SK-N-SH (cell line): Measurements from ENCODE around the gene ZDHHC24. TPM values are rescaled to one million over a fixed set of nuclear protein-coding genes. Genes with fewer than 3 reads are reported as not detected.

Experiments used
- CTCF ChIA-PET: fragments of 300-600, 350-600 bp; formaldehyde crosslinking; extraction: SDS; loops from one replicate; lab custom pipeline; 2021; lab: Yijun Ruan, JAX
- POLR2A ChIA-PET: fragments of 350-600 bp; sonication (Branson Sonifier 250); formaldehyde crosslinking; extraction: SDS; loops from one replicate; lab custom pipeline; 2020; ENCODE audit warnings: antibody characterized with exemption, inconsistent platforms; lab: Yijun Ruan, JAX
- DNase-seq: peaks from one replicate; pipeline ENCODE4 v3.0.0; 2012
- H2AFZ ChIP-seq: fragments of 200-600 bp; sonication (generic); 2 replicates; pipeline ENCODE4 v1.8.1; 2016; ENCODE audit warnings: antibody characterized with exemption, mild to moderate bottlenecking, low read depth
- H3F3A ChIP-seq: fragments of 200-600 bp; sonication (generic); replicated peaks from 2 replicates; pipeline ENCODE3; 2016; ENCODE audit warnings: antibody characterized with exemption, mild to moderate bottlenecking; ENCODE audit not compliant: insufficient read depth
- H3K27ac ChIP-seq, 2 experiments: fragments of 200-500 bp in 1 of 2; fragments of 200-600 bp in 1 of 2; sonication (Bioruptor generic) in 1 of 2; sonication (generic), shearing (Covaris generic) in 1 of 2; 2 replicates each; pipeline versions ENCODE4 v1.5.1 to v1.6.1; 2014 to 2016; ENCODE audit warnings: low read depth in 2 of 2, inconsistent platforms in 1 of 2, low read length in 1 of 2, mild to moderate bottlenecking in 1 of 2, mixed read lengths in 1 of 2
- H3K27me3 ChIP-seq: fragments of 200-600 bp; sonication (generic), shearing (Covaris generic); 2 replicates; pipeline ENCODE4 v1.6.1; 2016; ENCODE audit warnings: mixed run types; ENCODE audit not compliant: insufficient read depth
- H3K36me3 ChIP-seq, 2 experiments: fragments of 200-500 bp in 1 of 2; fragments of 200-600 bp in 1 of 2; sonication (Bioruptor generic) in 1 of 2; sonication (generic) in 1 of 2; replicated peaks in 1 of 2; 2 replicates each; pipeline versions ENCODE3 to v1.5.1; 2014 to 2016; ENCODE audit warnings: low read length in 1 of 2, mild to moderate bottlenecking in 1 of 2; ENCODE audit not compliant: insufficient read depth in 2 of 2, control insufficient read depth in 1 of 2
- H3K4me1 ChIP-seq, 2 experiments: fragments of 200-500 bp in 1 of 2; fragments of 200-600 bp in 1 of 2; sonication (Bioruptor generic) in 1 of 2; sonication (generic), shearing (Covaris generic) in 1 of 2; 2 replicates each; pipeline versions ENCODE4 v1.5.1 to v1.6.1; 2014 to 2016; ENCODE audit warnings: low read depth in 1 of 2, low read length in 1 of 2, mixed run types in 1 of 2; ENCODE audit not compliant: insufficient read depth in 2 of 2, control insufficient read depth in 1 of 2
- H3K4me2 ChIP-seq: fragments of 200-600 bp; sonication (generic), shearing (Covaris generic); 2 replicates; pipeline ENCODE4 v1.6.1; 2017; ENCODE audit warnings: mixed run types
- H3K4me3 ChIP-seq, 2 experiments: fragments of 200-500 bp in 1 of 2; fragments of 200-600 bp in 1 of 2; sonication (Bioruptor generic) in 1 of 2; sonication (generic), shearing (Covaris generic) in 1 of 2; 2 replicates each; pipeline versions ENCODE4 v1.5.1 to v1.8.1; 2014 to 2016; ENCODE audit warnings: low read depth in 2 of 2, inconsistent platforms in 1 of 2, low read length in 1 of 2, mild to moderate bottlenecking in 1 of 2, mixed read lengths in 1 of 2, moderate library complexity in 1 of 2
- H3K79me2 ChIP-seq: fragments of 200-600 bp; sonication (generic); 2 replicates; pipeline ENCODE4 v1.8.1; 2017; ENCODE audit warnings: mild to moderate bottlenecking; ENCODE audit not compliant: insufficient read depth
- H3K9ac ChIP-seq: fragments of 200-600 bp; sonication (generic); 2 replicates; pipeline ENCODE4 v1.6.1; 2017; ENCODE audit warnings: mixed run types
- H3K9me2 ChIP-seq: fragments of 200-600 bp; sonication (generic); 2 replicates; pipeline ENCODE4 v1.6.1; 2017; ENCODE audit warnings: mixed run types
- H3K9me3 ChIP-seq: fragments of 200-600 bp; sonication (generic); 2 replicates; pipeline ENCODE4 v1.6.1; 2017; ENCODE audit warnings: mixed run types, mild to moderate bottlenecking, moderate library complexity
- H4K20me1 ChIP-seq: fragments of 200-600 bp; sonication (generic); 2 replicates; pipeline ENCODE4 v1.6.1; 2017; ENCODE audit warnings: mild to moderate bottlenecking, mixed run types; ENCODE audit not compliant: insufficient read depth
- CHD2 ChIP-seq: fragments of 150-350 bp; IDR thresholded peaks from 2 replicates; pipeline ENCODE4 v1.6.1; 2018; ENCODE audit warnings: low read length; ENCODE audit not compliant: partially characterized antibody
- ELF1 ChIP-seq: IDR thresholded peaks from 2 replicates; pipeline ENCODE4 v1.4.0; 2012
- EZH2phosphoT487 ChIP-seq: fragments of 200-600 bp; sonication (generic); IDR thresholded peaks from 2 replicates; pipeline ENCODE4 v1.6.1; 2017; ENCODE audit warnings: low read depth, mixed run types, mild to moderate bottlenecking, antibody characterized with exemption, moderate library complexity, borderline replicate concordance
- FOXJ3 ChIP-seq: sonication (generic); formaldehyde crosslinking; IDR thresholded peaks from 2 replicates; pipeline ENCODE4 v1.5.1; 2020; ENCODE audit warnings: mild to moderate bottlenecking, missing genetic modification reagents
- FOXM1 ChIP-seq: IDR thresholded peaks from 2 replicates; pipeline ENCODE4 v1.4.0; 2012; ENCODE audit warnings: low read depth, mild to moderate bottlenecking
- GATA2 ChIP-seq: sonication (generic); formaldehyde crosslinking; IDR thresholded peaks from 2 replicates; pipeline ENCODE4 v1.5.0; 2020; ENCODE audit warnings: mild to moderate bottlenecking, missing genetic modification reagents
- MEF2A ChIP-seq: IDR thresholded peaks from 2 replicates; pipeline ENCODE4 v1.4.0; 2012; ENCODE audit warnings: low read depth, borderline replicate concordance
- MXI1 ChIP-seq: IDR thresholded peaks from 2 replicates; pipeline ENCODE4 v1.6.1; 2012; ENCODE audit warnings: mild to moderate bottlenecking, low read depth, low read length, improper control_type of control experiment
- RFX5 ChIP-seq: IDR thresholded peaks from 2 replicates; pipeline ENCODE4 v1.6.1; 2012; ENCODE audit warnings: mild to moderate bottlenecking, improper control_type of control experiment, low read length
- RXRA ChIP-seq: IDR thresholded peaks from 2 replicates; pipeline ENCODE4 v1.4.0; 2012; ENCODE audit warnings: low read depth, mild to moderate bottlenecking, borderline replicate concordance
- SMC3 ChIP-seq: IDR thresholded peaks from 2 replicates; pipeline ENCODE4 v1.6.1; 2012; ENCODE audit warnings: low read depth, low read length, improper control_type of control experiment
- TAF1 ChIP-seq: IDR thresholded peaks from 2 replicates; pipeline ENCODE4 v1.6.1; 2012; ENCODE audit warnings: low read depth, mild to moderate bottlenecking, low read length, moderate library complexity, borderline replicate concordance
- TCF12 ChIP-seq: IDR thresholded peaks from 2 replicates; pipeline ENCODE4 v1.4.0; 2012
- TEAD4 ChIP-seq: IDR thresholded peaks from 2 replicates; pipeline ENCODE4 v1.4.0; 2012; ENCODE audit warnings: mild to moderate bottlenecking, borderline replicate concordance; ENCODE audit not compliant: insufficient read depth
- YY1 ChIP-seq: IDR thresholded peaks from 2 replicates; pipeline ENCODE4 v1.4.0; 2012; ENCODE audit warnings: low read depth, mild to moderate bottlenecking
- WGBS: methylation state at CpG from one replicate; pipeline ENCODE4 v1.1.6; 2017; ENCODE audit warnings: low lambda C conversion rate; 5-methylcytosine and 5-hydroxymethylcytosine counted together
- polyA plus RNA-seq, 3 experiments: library from polyadenylated mRNA; depleted of rRNA; stranded (reverse); fragments of >200 nt; gene quantifications; 2 replicates each; pipeline ENCODE4 v1.2.3, GENCODE V29; 2012
- TF ChIP-seq, protein P1 (sequence below): fragments of 150-350 bp; IDR thresholded peaks from 2 replicates; pipeline ENCODE4 v1.6.1; 2016; ENCODE audit warnings: mild to moderate bottlenecking, low read depth, low read length
- TF ChIP-seq, protein P2 (sequence below): IDR thresholded peaks from 2 replicates; pipeline ENCODE4 v1.4.0; 2012; ENCODE audit warnings: low read depth, borderline replicate concordance
- TF ChIP-seq, protein P3 (sequence below): IDR thresholded peaks from 2 replicates; pipeline ENCODE4 v1.4.0; 2012; ENCODE audit warnings: low read depth, borderline replicate concordance
- TF ChIP-seq, protein P4 (sequence below): IDR thresholded peaks from 2 replicates; pipeline ENCODE4 v1.6.1; 2012; ENCODE audit warnings: mild to moderate bottlenecking, low read depth, low read length, moderate library complexity

ZDHHC24 gene
- polyA plus RNA-seq, 1 of the 3 experiments (the other 2 are of a cell fraction) = 13.1 TPM

DNA sequence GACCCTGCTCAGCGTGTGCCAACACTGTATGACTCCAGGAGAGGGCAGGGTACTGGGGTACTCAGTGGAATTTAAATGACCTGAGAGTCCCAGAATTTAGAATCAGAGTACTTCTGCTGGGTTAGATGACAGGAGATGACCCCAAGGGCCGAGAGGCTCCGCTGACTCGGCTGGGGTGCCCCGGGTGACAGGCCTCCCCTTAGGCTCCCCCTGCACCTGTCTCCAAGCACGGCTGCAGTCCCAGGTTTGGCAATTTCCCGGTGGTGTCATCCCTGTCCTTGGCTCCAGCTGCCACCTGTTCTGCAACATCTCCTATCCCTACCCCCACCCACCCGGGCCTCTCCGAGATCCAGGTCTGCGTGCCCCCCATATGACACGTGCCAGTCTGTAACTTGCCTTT lies 2.2 kb upstream of the ZDHHC24 start:
- no peak for DNase-seq
- Histone ChIP-seq H3K4me1 (peaks cover 0 to 10% of the 10 kb centered on the region in 2 experiments; a peak in 1 of 4 replicates), H3K9ac (no peak overlapping the region), H3K27ac (no peak overlapping the region), H3K27me3 (no peaks in the 10 kb centered on the region), H3K4me3 (no peak overlapping the region), H3K4me2 (no peak overlapping the region), H4K20me1 (no peaks in the 10 kb centered on the region), H3K9me3 (no peaks in the 10 kb centered on the region), H3K9me2 (no peaks in the 10 kb centered on the region), H3F3A (peaks cover 4% of the 10 kb centered on the region), H3K36me3 (no peaks in the 10 kb centered on the region), H3K79me2 (peaks cover 7% of the 10 kb centered on the region), H2AFZ (no peak overlapping the region)
- ChIA-PET CTCF (no interaction called here), POLR2A (no interaction called here)
- TF ChIP-seq MXI1 (no peak), FOXM1 (no peak), RFX5 (no peak), EZH2phosphoT487 (no peak), FOXJ3 (CRISPR knock-in tag) (no peak), TAF1 (no peak), ELF1 (no peak), TCF12 (no peak), MEF2A (no peak), SMC3 (no peak), GATA2 (CRISPR knock-in tag) (no peak), YY1 (no peak), CHD2 (no peak), RXRA (no peak), TEAD4 (no peak)
- TF ChIP-seq, protein P1, sequence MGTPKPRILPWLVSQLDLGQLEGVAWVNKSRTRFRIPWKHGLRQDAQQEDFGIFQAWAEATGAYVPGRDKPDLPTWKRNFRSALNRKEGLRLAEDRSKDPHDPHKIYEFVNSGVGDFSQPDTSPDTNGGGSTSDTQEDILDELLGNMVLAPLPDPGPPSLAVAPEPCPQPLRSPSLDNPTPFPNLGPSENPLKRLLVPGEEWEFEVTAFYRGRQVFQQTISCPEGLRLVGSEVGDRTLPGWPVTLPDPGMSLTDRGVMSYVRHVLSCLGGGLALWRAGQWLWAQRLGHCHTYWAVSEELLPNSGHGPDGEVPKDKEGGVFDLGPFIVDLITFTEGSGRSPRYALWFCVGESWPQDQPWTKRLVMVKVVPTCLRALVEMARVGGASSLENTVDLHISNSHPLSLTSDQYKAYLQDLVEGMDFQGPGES = no peak
- TF ChIP-seq, protein P2, sequence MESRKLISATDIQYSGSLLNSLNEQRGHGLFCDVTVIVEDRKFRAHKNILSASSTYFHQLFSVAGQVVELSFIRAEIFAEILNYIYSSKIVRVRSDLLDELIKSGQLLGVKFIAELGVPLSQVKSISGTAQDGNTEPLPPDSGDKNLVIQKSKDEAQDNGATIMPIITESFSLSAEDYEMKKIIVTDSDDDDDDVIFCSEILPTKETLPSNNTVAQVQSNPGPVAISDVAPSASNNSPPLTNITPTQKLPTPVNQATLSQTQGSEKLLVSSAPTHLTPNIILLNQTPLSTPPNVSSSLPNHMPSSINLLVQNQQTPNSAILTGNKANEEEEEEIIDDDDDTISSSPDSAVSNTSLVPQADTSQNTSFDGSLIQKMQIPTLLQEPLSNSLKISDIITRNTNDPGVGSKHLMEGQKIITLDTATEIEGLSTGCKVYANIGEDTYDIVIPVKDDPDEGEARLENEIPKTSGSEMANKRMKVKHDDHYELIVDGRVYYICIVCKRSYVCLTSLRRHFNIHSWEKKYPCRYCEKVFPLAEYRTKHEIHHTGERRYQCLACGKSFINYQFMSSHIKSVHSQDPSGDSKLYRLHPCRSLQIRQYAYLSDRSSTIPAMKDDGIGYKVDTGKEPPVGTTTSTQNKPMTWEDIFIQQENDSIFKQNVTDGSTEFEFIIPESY = no peak
- TF ChIP-seq, protein P3, sequence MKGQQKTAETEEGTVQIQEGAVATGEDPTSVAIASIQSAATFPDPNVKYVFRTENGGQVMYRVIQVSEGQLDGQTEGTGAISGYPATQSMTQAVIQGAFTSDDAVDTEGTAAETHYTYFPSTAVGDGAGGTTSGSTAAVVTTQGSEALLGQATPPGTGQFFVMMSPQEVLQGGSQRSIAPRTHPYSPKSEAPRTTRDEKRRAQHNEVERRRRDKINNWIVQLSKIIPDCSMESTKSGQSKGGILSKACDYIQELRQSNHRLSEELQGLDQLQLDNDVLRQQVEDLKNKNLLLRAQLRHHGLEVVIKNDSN = no peak
- TF ChIP-seq, protein P4, sequence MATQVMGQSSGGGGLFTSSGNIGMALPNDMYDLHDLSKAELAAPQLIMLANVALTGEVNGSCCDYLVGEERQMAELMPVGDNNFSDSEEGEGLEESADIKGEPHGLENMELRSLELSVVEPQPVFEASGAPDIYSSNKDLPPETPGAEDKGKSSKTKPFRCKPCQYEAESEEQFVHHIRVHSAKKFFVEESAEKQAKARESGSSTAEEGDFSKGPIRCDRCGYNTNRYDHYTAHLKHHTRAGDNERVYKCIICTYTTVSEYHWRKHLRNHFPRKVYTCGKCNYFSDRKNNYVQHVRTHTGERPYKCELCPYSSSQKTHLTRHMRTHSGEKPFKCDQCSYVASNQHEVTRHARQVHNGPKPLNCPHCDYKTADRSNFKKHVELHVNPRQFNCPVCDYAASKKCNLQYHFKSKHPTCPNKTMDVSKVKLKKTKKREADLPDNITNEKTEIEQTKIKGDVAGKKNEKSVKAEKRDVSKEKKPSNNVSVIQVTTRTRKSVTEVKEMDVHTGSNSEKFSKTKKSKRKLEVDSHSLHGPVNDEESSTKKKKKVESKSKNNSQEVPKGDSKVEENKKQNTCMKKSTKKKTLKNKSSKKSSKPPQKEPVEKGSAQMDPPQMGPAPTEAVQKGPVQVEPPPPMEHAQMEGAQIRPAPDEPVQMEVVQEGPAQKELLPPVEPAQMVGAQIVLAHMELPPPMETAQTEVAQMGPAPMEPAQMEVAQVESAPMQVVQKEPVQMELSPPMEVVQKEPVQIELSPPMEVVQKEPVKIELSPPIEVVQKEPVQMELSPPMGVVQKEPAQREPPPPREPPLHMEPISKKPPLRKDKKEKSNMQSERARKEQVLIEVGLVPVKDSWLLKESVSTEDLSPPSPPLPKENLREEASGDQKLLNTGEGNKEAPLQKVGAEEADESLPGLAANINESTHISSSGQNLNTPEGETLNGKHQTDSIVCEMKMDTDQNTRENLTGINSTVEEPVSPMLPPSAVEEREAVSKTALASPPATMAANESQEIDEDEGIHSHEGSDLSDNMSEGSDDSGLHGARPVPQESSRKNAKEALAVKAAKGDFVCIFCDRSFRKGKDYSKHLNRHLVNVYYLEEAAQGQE = no peak
- 76% methylated on average over 9 of the region's 11 CpGs for WGBS
